GM19193 (cell line): ENCODE results near the gene FITM1.
A peak's percentile ranks its signal among the peaks of the same experiment; 100 is the strongest.

Experiments used
- POLR2A ChIP-seq: IDR thresholded peaks from 4 replicates; pipeline ENCODE4 v1.6.1; 2011; ENCODE audit not compliant: insufficient read depth, insufficient read length; ENCODE audit errors: extremely low read depth

FITM1 gene

GRCh38 chr14:24108336-24108874, 22.1 kb upstream of the FITM1 start:
- no peak for TF ChIP-seq POLR2A

DNA sequence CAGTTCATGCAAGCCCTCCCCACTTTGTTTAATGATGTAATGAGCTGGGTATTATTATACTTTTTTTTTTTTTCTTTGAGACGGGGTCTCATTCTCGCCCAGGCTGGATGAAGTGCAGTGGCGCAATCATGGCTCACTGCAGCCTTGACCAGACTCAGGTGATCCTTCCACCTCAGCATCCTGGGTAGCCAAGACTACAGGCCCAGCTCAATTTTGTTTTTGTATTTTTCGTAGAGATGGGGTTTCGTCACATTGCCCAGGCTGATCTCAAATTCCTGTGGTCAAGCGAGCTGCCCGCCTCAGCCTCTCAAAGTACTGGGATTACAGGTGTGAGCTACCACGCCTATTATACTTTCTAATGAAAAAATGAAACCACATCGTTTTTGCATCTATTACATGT, 20.4 kb upstream of the FITM1 start:
- no peak for TF ChIP-seq POLR2A

DNA sequence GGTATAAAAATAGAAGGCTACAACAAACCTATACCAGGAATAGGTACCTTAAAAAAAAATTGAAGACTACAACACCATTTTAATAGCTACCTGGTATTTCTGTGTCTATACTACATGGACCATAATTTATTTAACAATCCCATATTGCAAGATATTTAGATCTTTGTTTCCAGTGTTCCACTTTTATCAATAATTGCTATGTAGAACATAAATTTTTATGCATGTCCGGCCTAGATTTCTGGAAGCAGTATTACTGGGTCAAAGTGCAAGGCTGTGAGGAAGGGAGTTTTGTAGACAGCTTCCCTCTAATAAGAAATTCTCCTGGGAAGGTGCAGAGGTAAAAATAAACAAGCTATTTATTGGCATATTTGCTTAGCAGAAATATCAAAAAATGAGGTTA, 19.9 kb upstream of the FITM1 start:
- TF ChIP-seq POLR2A: no peak

DNA sequence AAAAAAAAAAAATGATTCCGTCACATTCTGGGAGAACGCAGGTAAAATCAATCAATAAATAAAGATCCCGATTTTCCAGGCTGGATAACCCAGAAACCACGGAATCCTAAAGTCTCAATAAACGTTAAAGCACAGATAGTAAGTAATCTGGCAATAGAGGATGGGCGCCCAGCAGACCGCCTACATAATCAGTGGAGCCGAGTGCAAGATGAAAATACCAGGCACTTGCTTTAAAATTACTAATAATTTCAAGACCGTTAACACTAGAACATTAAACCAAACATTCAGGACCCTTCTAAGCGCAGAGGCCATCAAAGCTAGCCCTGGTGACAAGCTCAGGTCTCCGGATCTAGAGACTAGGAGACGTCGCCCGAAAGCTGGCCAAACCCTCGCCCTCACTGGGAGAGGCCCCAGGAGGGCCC, 17.1 kb upstream of the FITM1 start:
- TF ChIP-seq POLR2A: no peak

GRCh38 chr14:24113801-24114531, 16.5 kb upstream of the FITM1 start:
- TF ChIP-seq POLR2A: peak; percentile 75

DNA sequence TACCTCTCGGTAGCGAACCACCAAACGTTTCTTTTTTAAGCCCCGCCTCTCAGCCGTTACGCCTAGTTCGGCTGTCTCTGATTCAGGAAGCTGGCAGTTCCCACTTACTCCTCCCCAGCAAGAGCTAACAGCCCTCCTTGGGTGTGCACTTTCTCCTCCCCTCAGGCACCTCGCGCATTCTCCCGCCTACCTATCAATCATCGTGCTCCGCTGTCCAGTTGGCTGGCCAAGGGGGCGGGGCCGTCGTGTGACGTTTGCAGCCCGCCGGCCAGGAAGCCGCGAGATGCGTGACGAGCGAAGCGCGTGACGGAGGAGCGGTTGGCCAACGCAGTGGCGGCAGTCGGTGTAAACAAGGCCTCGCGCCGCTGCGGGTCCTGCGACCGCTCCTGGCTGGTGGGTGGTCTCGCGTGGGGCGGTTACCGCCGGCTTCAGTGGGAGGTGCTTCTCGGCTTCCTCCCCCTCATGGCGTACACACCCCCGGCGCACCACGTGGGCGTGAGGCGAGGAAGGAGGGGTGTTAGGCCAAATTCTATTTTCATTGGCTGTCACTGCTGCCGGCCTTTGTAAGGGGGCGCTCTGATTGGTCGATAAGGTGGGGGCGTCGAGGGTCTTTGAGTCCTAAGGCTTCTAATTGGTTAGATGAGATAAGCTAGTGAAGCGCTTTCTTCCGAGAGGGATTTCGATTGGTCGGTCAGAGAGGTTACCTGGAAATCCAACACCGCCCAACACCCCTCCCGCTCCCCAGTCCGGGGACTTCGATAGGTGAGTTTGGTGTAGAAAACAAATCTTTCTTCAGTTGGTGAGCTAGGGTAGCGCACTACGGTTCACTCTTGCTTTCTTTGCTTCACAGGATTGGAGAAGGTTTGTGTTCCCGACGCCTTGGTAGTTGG, 15.7 kb upstream of the FITM1 start, which contains the start of the genes DCAF11 and NRL:
TSS of gene DCAF11 (plus strand) at position 246 of the 890 bp plus-strand sequence. CDS start 818 bp downstream, outside the sequence.
TSS of gene NRL (minus strand) at position 418 of the 890 bp plus-strand sequence. CDS start 32,101 bp downstream, outside the sequence.
- TF ChIP-seq POLR2A: peak; percentile 42

- no peak for TF ChIP-seq POLR2A
Measured at GRCh38 chr14:24115422-24116127, 14.9 kb upstream of the FITM1 start.

- TF ChIP-seq POLR2A: no peak
Measured at GRCh38 chr14:24116128-24116814, 14.2 kb upstream of the FITM1 start.

DNA sequence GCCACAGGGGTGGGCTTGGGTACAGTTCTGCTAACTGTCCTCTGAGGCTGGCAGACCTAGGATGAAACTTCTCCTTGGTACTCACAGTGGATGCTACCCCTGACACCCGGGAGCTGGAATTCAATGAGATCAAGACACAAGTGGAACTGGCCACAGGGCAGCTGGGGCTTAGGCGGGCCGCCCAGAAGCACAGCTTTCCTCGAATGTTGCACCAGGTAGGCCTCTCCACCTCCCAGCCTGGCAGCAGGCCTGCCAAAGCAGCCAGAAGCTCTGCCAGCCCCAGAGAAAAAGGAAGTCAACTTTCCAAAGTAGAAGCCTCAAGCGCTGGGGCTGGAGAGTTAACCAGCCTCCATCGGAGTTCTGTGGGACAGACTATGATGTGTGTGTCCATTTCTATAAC, 13.3 kb upstream of the FITM1 start:
- TF ChIP-seq POLR2A: no peak

DNA sequence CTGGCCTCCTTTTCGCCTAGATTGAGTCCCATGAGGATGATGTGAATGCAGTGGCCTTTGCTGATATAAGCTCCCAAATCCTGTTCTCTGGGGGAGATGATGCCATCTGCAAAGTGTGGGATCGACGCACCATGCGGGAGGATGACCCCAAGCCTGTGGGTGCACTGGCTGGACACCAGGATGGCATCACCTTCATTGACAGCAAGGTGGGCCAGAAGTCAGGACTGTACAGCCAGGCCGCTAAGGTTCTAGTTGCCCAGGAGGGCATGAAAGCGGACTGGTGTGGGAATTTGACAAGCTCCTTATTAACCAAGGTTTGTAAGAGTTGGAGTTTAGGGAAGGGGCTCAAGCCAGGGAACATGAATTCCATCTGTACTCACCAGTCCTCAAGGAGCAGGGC, 10.8 kb upstream of the FITM1 start:
- TF ChIP-seq POLR2A: no peak

GRCh38 chr14:24121210-24121609, 9.2 kb upstream of the FITM1 start:
- no peak for TF ChIP-seq POLR2A

- TF ChIP-seq POLR2A: no peak
Measured at GRCh38 chr14:24122416-24122815, 8.0 kb upstream of the FITM1 start.

DNA sequence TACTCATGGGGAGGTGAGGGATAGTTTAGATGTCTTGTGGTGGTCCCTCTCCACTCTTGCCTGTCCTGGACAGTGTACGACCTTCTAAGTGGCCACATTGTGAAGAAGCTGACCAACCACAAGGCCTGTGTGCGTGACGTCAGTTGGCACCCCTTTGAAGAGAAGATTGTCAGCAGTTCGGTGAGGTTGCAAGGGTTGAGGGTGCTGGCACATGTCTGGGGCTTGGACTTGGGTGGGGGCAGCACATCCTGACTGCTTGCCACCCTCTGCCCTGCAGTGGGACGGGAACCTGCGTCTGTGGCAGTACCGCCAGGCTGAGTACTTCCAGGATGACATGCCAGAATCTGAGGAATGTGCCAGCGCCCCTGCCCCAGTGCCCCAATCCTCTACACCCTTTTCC, 7.6 kb upstream of the FITM1 start:
- TF ChIP-seq POLR2A: no peak
